HG03097 (cell line): ENCODE data around the gene ZNF614.
"Not testable (repeated sequence)": the region's sequence is repeated elsewhere in the genome, so short reads cannot be mapped to it uniquely, and the experiment has no call there.

Experiments used
- ATAC-seq: cut with Tn5 transposase; IDR thresholded peaks from one replicate; pipeline ENCODE4 v1.9.1; 2021; ENCODE audit not compliant: unreplicated experiment, low FRiP score

The ZNF614 gene

GRCh38 chr19:51993422-51993821 is 34.8 kb downstream of the ZNF614 start:
- ATAC-seq: no peak

GRCh38 chr19:51986309-51987291 is 41.6 kb downstream of the ZNF614 start, which contains the start of gene ZNF350:
Gene ZNF350, minus strand, starts transcription at chr19:51986840. Its CDS starts 12,480 bp downstream, at chr19:51974360.
- ATAC-seq: peak; percentile 83

GRCh38 chr19:51983361-51983760 is 44.8 kb downstream of the ZNF614 start:
- ATAC-seq: no peak

- not testable (repeated sequence) for ATAC-seq
Measured at GRCh38 chr19:51980926-51981325, 47.3 kb downstream of the ZNF614 start.

- no peak for ATAC-seq
Measured at GRCh38 chr19:51980116-51980736, 48.0 kb downstream of the ZNF614 start.

GRCh38 chr19:51978882-51979281 is 49.3 kb downstream of the ZNF614 start:
- ATAC-seq: no peak

GRCh38 chr19:51977346-51977745 is 50.8 kb downstream of the ZNF614 start:
- ATAC-seq: no peak

- no peak for ATAC-seq
Measured at GRCh38 chr19:51976852-51977251, 51.3 kb downstream of the ZNF614 start.

GRCh38 chr19:51975787-51976186 is 52.4 kb downstream of the ZNF614 start:
- not testable (repeated sequence) for ATAC-seq

- ATAC-seq: no peak
Measured at GRCh38 chr19:51971624-51972023, 56.6 kb downstream of the ZNF614 start.

GRCh38 chr19:51970718-51971117 is 57.5 kb downstream of the ZNF614 start:
- ATAC-seq: no peak

GRCh38 chr19:51965583-51965982 is 62.6 kb downstream of the ZNF614 start:
- no peak for ATAC-seq
